DND-41 (cell line): ENCODE measurements around the gene ESX1.

Experiments used
- ATAC-seq: fragments of 200-7000 bp; cut with Tn5 transposase; 3 replicates; pipeline ENCODE4 v1.9.1; 2021; ENCODE audit warnings: low read depth; ENCODE audit not compliant: insufficient read depth
- DNase-seq: peaks from one replicate; pipeline ENCODE4 v3.0.0-alpha.2; 2020
- H2AFZ ChIP-seq: 2 replicates; pipeline ENCODE4 v1.6.0; 2012; ENCODE audit warnings: low read depth, low read length
- H3K27ac ChIP-seq: 2 replicates; pipeline ENCODE4 v1.5.1; 2012; ENCODE audit warnings: low read length, inconsistent platforms
- H3K27me3 ChIP-seq: fragments of 200-600 bp; sonication (generic); 2 replicates; pipeline ENCODE4 v1.6.0; 2012; ENCODE audit warnings: low read length, mild to moderate bottlenecking, inconsistent platforms; ENCODE audit not compliant: insufficient read depth, poor library complexity
- H3K36me3 ChIP-seq: 2 replicates; pipeline ENCODE4 v1.5.1; 2012; ENCODE audit warnings: low read length, inconsistent platforms; ENCODE audit not compliant: insufficient read depth
- H3K4me1 ChIP-seq: 2 replicates; pipeline ENCODE4 v1.5.1; 2012; ENCODE audit warnings: mild to moderate bottlenecking, low read length; ENCODE audit not compliant: insufficient read depth
- H3K4me2 ChIP-seq: 2 replicates; pipeline ENCODE4 v1.6.0; 2012; ENCODE audit warnings: mild to moderate bottlenecking, moderate library complexity, low read length, inconsistent platforms; ENCODE audit not compliant: insufficient read depth
- H3K4me3 ChIP-seq, 2 experiments: fragments of 200-600 bp in 1 of 2; shearing (Covaris generic) in 1 of 2; 2 replicates each; pipeline ENCODE4 v1.5.1; 2012 to 2016; ENCODE audit warnings: inconsistent platforms in 2 of 2, low read length in 2 of 2, mild to moderate bottlenecking in 2 of 2, low read depth in 1 of 2, moderate library complexity in 1 of 2
- H3K79me2 ChIP-seq: 2 replicates; pipeline ENCODE4 v1.6.0; 2012; ENCODE audit warnings: low read length, inconsistent platforms; ENCODE audit not compliant: insufficient read depth
- H3K9ac ChIP-seq: 2 replicates; pipeline ENCODE4 v1.6.0; 2012; ENCODE audit warnings: low read depth, mild to moderate bottlenecking, inconsistent platforms, low read length, moderate library complexity
- H3K9me3 ChIP-seq: 2 replicates; pipeline ENCODE4 v1.5.1; 2012; ENCODE audit warnings: low read length, moderate library complexity, mild to moderate bottlenecking, inconsistent platforms; ENCODE audit not compliant: insufficient read depth, severe bottlenecking
- H4K20me1 ChIP-seq: 2 replicates; pipeline ENCODE4 v1.6.0; 2012; ENCODE audit warnings: low read length; ENCODE audit not compliant: insufficient read depth
- EZH2 ChIP-seq: IDR thresholded peaks from 3 replicates; pipeline ENCODE4 v1.6.1; 2012; ENCODE audit warnings: borderline replicate concordance, low read depth, mild to moderate bottlenecking, moderate library complexity, low read length, inconsistent platforms; ENCODE audit not compliant: severe bottlenecking
- TF ChIP-seq, protein P1 (sequence below): IDR thresholded peaks from 2 replicates; pipeline ENCODE4 v1.5.1; 2012; ENCODE audit warnings: borderline replicate concordance, low read length, moderate library complexity, mild to moderate bottlenecking; ENCODE audit not compliant: poor library complexity, severe bottlenecking; ENCODE audit errors: extremely low read depth

The ESX1 gene

DNA sequence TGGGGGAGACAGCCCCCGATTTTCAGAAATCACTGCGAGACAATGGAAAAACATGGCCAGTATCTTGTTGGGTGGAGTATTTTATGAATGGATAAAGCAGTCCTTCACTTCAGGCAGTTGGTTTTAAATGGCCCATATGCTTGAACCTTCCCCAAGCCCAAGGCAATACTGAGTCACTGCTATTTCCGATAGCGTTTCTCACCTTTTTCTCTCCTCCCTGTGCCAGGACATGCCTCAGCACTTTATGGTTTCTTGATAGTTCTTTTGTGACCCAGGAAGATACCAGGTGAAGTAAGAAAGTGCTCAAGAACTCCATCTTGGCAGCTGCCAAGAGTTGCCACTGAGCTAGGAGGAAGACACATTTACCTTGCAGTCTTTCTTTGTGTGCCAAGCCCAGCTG is 26.8 kb upstream of the ESX1 start:
- Histone ChIP-seq H2AFZ (no peak overlapping the region), H3K27ac (no peak overlapping the region), H3K4me1 (no peaks in the 10 kb centered on the region), H3K9ac (no peak overlapping the region), H3K79me2 (no peaks in the 10 kb centered on the region), H3K27me3 (no peaks in the 10 kb centered on the region), H3K36me3 (no peaks in the 10 kb centered on the region), H4K20me1 (no peaks in the 10 kb centered on the region), H3K4me2 (no peak overlapping the region), H3K9me3 (no peaks in the 10 kb centered on the region), H3K4me3 (no peak overlapping the region)
- DNase-seq: no peak
- no peak for ATAC-seq
- TF ChIP-seq, protein P1, sequence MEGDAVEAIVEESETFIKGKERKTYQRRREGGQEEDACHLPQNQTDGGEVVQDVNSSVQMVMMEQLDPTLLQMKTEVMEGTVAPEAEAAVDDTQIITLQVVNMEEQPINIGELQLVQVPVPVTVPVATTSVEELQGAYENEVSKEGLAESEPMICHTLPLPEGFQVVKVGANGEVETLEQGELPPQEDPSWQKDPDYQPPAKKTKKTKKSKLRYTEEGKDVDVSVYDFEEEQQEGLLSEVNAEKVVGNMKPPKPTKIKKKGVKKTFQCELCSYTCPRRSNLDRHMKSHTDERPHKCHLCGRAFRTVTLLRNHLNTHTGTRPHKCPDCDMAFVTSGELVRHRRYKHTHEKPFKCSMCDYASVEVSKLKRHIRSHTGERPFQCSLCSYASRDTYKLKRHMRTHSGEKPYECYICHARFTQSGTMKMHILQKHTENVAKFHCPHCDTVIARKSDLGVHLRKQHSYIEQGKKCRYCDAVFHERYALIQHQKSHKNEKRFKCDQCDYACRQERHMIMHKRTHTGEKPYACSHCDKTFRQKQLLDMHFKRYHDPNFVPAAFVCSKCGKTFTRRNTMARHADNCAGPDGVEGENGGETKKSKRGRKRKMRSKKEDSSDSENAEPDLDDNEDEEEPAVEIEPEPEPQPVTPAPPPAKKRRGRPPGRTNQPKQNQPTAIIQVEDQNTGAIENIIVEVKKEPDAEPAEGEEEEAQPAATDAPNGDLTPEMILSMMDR: no peak

DNA sequence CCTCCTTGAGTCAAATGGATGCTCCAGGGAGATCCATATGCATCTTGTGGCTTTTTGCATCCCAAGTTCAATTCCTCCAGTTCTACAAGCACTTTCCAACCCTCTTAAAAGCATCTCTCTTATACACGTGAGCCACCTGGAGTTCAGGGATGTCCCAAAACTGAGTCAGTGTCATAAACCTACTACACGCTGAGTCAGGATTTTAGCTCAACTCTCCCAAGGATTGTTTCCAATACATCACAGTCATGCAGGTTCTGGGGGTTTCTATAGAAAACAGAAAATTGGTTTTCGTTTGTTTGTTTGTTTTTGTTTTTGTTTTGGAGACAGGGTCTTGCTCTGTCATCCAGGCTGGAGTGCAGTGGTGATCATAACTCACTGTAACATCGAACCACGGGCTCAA is 25.9 kb upstream of the ESX1 start:
- Histone ChIP-seq H4K20me1 (no peaks in the 10 kb centered on the region), H3K27ac (no peak overlapping the region), H3K9ac (no peak overlapping the region), H3K9me3 (no peaks in the 10 kb centered on the region), H3K27me3 (no peaks in the 10 kb centered on the region), H3K4me1 (no peaks in the 10 kb centered on the region), H3K36me3 (no peaks in the 10 kb centered on the region), H3K4me3 (no peak overlapping the region), H3K79me2 (no peaks in the 10 kb centered on the region), H3K4me2 (no peak overlapping the region), H2AFZ (no peak overlapping the region)
- no peak for TF ChIP-seq EZH2
- TF ChIP-seq, protein P1: no peak
- DNase-seq (no peak), ATAC-seq (no peak)

DNA sequence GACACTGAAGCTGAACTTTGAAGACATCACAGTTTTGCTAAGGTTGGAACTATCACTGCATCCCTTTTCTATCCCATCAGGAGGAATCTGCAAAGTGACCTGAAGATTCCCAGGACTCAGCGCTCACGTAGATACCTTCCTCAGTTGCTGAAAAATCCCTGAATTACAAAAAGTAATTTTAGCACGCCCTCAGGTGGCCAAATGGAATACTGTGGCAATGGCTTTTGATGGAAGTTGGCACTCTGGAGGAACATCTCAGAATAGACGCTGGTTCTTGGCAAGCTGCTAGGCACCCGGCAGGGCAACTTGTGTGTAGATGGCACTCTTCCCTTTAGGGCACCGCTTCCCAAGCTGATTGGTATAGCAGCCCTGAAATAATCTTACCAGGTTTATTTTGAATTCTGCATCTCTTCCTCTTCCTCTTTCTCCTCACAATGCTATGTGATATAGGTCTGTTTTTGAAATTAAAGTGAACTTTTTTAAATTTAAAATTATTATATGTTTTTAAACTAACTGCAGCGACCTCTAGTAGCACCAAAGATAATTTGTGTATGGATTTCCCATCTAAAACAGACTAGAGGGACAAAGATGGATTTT is 16.3 kb upstream of the ESX1 start:
- Histone ChIP-seq H2AFZ (no peak overlapping the region), H3K79me2 (no peaks in the 10 kb centered on the region), H3K4me3 (no peak overlapping the region), H3K9ac (no peak overlapping the region), H3K27me3 (no peaks in the 10 kb centered on the region), H4K20me1 (no peaks in the 10 kb centered on the region), H3K36me3 (no peaks in the 10 kb centered on the region), H3K9me3 (no peaks in the 10 kb centered on the region), H3K27ac (no peak overlapping the region), H3K4me1 (no peaks in the 10 kb centered on the region), H3K4me2 (no peak overlapping the region)
- TF ChIP-seq, protein P1: peak; percentile 58
- no peak for TF ChIP-seq EZH2
- DNase-seq (peak; percentile 15), ATAC-seq (no peak)

DNA sequence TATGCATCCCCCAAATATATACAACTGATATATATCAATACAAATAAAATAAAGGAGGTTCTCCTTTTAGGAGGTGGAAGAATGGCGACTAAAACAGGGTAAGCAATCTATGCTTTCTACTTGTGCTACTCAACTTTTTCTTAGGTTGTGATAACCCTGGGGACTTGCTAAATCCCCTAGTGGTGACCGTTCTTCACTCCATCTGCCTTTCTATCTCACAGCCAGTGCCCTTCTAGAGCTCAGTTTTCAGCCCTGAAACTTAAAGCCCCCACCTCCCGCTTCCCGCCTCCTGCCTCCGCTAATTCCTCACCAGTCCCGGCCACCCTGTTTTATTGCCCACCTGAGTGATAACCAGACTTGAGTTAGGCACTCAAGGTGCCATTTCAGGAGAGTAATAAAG is 15.5 kb upstream of the ESX1 start:
- DNase-seq: no peak
- Histone ChIP-seq H3K27ac (no peak overlapping the region), H2AFZ (no peak overlapping the region), H3K9me3 (no peaks in the 10 kb centered on the region), H3K9ac (no peak overlapping the region), H3K27me3 (no peaks in the 10 kb centered on the region), H3K36me3 (no peaks in the 10 kb centered on the region), H3K4me1 (no peaks in the 10 kb centered on the region), H3K79me2 (no peaks in the 10 kb centered on the region), H4K20me1 (no peaks in the 10 kb centered on the region), H3K4me2 (no peak overlapping the region), H3K4me3 (no peak overlapping the region)
- TF ChIP-seq EZH2: no peak
- TF ChIP-seq, protein P1: no peak
- no peak for ATAC-seq
